Nephron (organoid): ENCODE data around the gene TEAD2.

Experiments
- H3K27ac Mint-ChIP-seq, 3 experiments: 2 replicates each; pipeline ENCODE4 v1.8.0; 2020; ENCODE audit warnings: mixed read lengths in 3 of 3, mild to moderate bottlenecking in 2 of 3, moderate library complexity in 1 of 3
- H3K27me3 Mint-ChIP-seq: 2 replicates; pipeline ENCODE4 v1.8.0; 2021; ENCODE audit warnings: low read depth, mild to moderate bottlenecking, moderate library complexity, mixed read lengths
- H3K36me3 Mint-ChIP-seq: 2 replicates; pipeline ENCODE4 v1.8.0; 2020; ENCODE audit warnings: low read depth, mixed read lengths
- H3K4me1 Mint-ChIP-seq: 2 replicates; pipeline ENCODE4 v1.8.0; 2020; ENCODE audit warnings: mixed read lengths
- H3K4me3 Mint-ChIP-seq, 3 experiments: 2 replicates each; pipeline ENCODE4 v1.8.0; 2020; ENCODE audit warnings: mild to moderate bottlenecking in 3 of 3, mixed read lengths in 3 of 3, moderate library complexity in 2 of 3
- H3K9me3 Mint-ChIP-seq: 2 replicates; pipeline ENCODE4 v1.8.0; 2020; ENCODE audit warnings: mixed read lengths
- TF ChIP-seq, protein P1 (sequence below), 3 experiments: fragments of 200-600 bp; sonication (generic); IDR thresholded peaks; one replicate each; pipeline ENCODE4 v1.5.0; 2021; ENCODE audit warnings: antibody characterized with exemption in 3 of 3; ENCODE audit not compliant: unreplicated experiment in 3 of 3

TEAD2 gene

DNA sequence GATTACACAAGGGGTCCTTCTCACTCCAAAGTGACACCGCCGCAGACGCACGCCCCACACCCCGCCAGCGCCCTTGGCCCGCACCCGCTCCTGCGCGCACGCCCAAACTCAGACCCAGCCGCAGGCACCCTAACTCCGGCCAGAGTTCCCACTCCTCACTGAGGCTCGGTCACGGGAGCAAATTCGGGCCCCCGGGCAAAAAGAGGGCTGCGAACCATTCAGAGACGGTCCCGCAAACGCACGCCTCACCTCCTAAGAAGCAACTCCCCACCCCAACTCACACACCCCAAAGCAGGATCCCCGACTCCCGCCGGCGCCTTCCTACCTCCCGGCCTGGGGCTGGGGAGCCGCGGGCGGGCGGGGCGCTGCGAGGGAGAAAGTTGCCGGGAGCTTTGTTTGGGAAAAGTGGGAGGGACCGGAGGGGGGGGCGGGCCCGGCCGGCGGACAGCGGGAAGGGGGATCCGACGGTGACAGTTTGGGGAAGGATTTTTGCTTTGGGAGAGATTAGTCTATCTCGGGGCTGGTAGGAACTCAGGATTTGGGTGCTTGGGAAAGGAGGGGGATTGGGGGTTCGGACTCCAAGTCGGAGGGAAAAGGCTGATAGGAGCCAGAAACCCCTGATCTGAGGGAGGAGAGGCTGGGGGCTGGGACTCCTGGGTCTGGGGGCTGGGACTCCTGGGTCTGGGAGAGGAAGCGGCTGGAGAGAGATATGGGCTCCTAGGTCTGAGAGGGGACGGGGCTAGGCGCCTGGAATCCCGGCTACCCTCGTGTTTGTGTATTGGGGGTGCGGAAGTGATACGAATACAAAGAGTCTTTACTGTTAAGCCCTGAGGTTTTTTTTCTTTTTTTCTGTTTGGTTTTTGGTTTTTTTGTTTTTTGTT is at the start of gene TEAD2:
Gene TEAD2 (minus strand): TSS at position 369 of the 881 bp plus-strand sequence. CDS start 2,341 bp downstream, outside the sequence.
- Mint-ChIP-seq H3K36me3 (peaks cover 21% of the 10 kb centered on the region), H3K9me3 (no peaks in the 10 kb centered on the region), H3K4me1 (peaks cover 8% of the 10 kb centered on the region), H3K27me3 (peaks cover 9% of the 10 kb centered on the region), H3K4me3 (no peak within 1 kb of the TSS), H3K27ac (no peak within 1 kb of the TSS)
- TF ChIP-seq, protein P1, sequence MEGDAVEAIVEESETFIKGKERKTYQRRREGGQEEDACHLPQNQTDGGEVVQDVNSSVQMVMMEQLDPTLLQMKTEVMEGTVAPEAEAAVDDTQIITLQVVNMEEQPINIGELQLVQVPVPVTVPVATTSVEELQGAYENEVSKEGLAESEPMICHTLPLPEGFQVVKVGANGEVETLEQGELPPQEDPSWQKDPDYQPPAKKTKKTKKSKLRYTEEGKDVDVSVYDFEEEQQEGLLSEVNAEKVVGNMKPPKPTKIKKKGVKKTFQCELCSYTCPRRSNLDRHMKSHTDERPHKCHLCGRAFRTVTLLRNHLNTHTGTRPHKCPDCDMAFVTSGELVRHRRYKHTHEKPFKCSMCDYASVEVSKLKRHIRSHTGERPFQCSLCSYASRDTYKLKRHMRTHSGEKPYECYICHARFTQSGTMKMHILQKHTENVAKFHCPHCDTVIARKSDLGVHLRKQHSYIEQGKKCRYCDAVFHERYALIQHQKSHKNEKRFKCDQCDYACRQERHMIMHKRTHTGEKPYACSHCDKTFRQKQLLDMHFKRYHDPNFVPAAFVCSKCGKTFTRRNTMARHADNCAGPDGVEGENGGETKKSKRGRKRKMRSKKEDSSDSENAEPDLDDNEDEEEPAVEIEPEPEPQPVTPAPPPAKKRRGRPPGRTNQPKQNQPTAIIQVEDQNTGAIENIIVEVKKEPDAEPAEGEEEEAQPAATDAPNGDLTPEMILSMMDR (IDR thresholded peaks at IDR 0.05; ENCODE audit: unreplicated experiment in 3 of 3) = no peak

DNA sequence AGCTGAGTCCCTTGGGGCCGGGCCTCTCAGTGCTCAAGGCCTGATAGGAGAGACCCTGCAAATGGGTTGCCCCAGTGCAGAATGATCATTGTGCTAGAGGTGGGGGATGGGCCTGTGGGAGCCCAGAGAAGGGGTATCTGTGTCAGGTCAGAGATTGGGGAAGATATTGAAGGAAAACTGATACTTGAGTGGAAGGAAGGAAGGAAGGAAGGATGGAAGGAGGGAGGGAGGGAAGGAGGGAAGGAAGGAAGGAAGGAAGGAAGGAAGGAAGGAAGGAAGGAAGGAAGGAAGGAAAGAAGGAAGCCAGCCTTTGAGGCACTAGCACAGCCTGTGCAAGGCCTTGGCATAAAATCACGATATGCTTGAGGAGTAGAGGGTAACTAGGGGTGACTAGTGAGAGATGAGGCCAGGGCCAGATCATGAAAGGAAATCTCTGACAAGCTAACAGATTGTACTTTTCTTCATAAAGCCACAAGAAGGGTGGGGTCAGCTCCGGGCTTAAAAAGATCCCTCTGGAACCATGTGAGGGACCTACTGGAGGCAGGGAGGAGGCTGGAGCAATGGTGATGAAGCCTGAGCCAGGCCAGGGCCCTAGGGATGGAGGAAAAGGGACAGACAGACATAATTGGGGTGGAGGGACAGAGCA is 49.6 kb upstream of the TEAD2 start:
- Mint-ChIP-seq H3K27ac (peak overlapping the region; percentile 67 to 90 (median 81)), H3K27me3 (peaks cover 26% of the 10 kb centered on the region), H3K36me3 (no peaks in the 10 kb centered on the region), H3K4me3 (peak overlapping the region in 1 of 3 experiments; percentile 35), H3K4me1 (peaks cover 41% of the 10 kb centered on the region), H3K9me3 (no peaks in the 10 kb centered on the region)
- TF ChIP-seq, protein P1 (IDR thresholded peaks at IDR 0.05; ENCODE audit: unreplicated experiment in 3 of 3) = no peak

DNA sequence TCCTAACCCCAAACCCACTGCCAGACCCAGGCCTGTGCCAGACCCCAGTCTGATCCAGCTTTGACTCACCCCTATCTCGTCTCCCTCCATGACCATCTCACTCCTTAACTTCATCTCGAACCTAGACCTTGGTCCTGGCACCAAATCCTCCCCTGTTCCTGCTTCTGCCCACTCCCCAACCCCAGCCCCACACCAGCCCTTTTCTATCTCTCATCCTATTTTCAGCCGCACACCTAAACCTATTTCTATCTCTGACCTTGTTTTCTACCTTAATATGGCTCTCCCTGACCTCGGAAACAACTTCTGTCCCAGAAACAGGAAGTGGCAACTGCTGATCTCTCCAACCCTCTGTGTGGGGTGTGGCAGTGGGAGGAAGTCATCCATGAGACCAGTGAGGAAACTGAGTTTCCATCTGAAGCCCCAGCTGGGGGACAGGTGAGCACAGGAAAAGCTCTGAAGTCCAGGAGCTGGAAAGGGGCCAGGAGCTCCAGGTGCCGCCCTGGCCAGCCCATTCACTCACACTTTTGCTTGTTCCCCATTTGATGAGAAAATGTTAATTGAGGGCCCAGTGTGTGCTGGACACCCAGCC is 47.3 kb upstream of the TEAD2 start:
- H3K4me1 Mint-ChIP-seq = peaks cover 40% of the 10 kb centered on the region
- no peak overlapping the region for H3K4me3 Mint-ChIP-seq
- TF ChIP-seq, protein P1 (IDR thresholded peaks at IDR 0.05; ENCODE audit: unreplicated experiment in 3 of 3) = no peak
- no peaks in the 10 kb centered on the region for H3K9me3 Mint-ChIP-seq
- H3K36me3 Mint-ChIP-seq = no peaks in the 10 kb centered on the region
- no peak overlapping the region for H3K27ac Mint-ChIP-seq
- H3K27me3 Mint-ChIP-seq = peaks cover 17% of the 10 kb centered on the region

DNA sequence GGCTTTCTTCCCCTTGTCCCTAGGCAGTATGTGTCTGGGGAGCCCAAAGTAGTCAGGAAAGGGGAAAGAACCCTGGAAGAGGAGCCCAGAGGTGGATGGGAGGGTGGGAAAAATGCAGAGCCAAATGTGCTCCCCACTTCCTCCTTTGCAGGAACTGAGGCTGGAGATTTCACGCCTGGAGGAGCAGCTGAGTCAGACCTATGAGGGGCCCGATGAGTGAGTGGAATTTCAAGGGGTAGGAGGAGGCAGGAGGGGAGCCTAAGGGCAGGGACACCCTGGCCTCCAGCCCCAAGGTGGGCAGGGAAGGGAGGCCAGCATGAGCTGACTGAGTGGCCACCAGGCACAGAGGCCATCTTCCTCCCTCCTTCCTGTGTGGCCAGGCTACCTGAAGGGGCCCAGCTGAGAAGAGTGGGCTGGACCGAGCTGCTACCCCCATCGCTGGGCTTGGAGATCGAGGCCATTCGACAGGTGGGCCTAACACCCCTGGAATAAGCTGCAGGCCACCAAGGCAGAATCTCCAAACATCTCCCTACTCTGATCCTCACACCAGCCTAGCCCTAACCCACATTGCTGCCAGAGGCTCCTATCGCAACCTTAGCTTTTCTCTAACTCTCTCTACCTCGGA is 46.7 kb upstream of the TEAD2 start:
- TF ChIP-seq, protein P1 (IDR thresholded peaks at IDR 0.05; ENCODE audit: unreplicated experiment in 3 of 3) = no peak
- Mint-ChIP-seq H3K27ac (peak overlapping the region in 2 of 3 experiments; percentile 33 to 68), H3K4me1 (peaks cover 43% of the 10 kb centered on the region), H3K36me3 (no peaks in the 10 kb centered on the region), H3K4me3 (no peak overlapping the region), H3K9me3 (no peaks in the 10 kb centered on the region), H3K27me3 (peaks cover 18% of the 10 kb centered on the region)

DNA sequence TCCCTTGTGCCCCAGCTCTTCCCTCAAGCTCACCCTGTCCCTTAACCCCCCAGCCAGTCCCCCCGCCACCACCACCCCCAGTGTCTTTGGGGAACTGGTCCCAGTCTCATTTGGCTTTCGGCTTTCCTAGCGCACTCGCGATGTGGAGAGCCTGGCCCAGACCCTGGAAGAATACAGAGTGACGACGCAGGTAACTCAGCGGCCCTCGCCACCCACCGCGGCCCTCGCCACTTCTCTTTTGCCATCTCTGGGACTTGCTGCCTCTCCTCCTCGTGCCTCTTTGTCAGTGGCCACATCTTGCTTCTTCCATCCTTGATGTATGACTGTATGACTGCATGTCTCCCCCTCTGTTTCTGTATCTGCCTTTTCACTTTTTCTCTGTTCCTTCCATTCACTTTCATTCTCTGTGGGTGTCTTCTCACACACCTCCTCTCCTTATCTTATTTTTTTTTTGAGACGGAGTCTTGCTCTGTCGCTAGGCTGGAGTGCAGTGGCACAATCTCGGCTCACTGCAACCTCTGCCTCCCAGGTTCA is 45.3 kb upstream of the TEAD2 start:
- Mint-ChIP-seq H3K9me3 (no peaks in the 10 kb centered on the region), H3K36me3 (no peaks in the 10 kb centered on the region), H3K27me3 (peaks cover 20% of the 10 kb centered on the region), H3K27ac (peak overlapping the region; percentile 7 to 80 (median 68)), H3K4me1 (peaks cover 36% of the 10 kb centered on the region), H3K4me3 (no peak overlapping the region)
- TF ChIP-seq, protein P1 (IDR thresholded peaks at IDR 0.05; ENCODE audit: unreplicated experiment in 3 of 3) = no peak
